ENCODE measurements around the gene FAM153A.
"Not testable (repeated sequence)": the region's sequence is repeated elsewhere in the genome, so short reads cannot be mapped to it uniquely, and the experiment has no call there.

Gene FAM153A

DNA sequence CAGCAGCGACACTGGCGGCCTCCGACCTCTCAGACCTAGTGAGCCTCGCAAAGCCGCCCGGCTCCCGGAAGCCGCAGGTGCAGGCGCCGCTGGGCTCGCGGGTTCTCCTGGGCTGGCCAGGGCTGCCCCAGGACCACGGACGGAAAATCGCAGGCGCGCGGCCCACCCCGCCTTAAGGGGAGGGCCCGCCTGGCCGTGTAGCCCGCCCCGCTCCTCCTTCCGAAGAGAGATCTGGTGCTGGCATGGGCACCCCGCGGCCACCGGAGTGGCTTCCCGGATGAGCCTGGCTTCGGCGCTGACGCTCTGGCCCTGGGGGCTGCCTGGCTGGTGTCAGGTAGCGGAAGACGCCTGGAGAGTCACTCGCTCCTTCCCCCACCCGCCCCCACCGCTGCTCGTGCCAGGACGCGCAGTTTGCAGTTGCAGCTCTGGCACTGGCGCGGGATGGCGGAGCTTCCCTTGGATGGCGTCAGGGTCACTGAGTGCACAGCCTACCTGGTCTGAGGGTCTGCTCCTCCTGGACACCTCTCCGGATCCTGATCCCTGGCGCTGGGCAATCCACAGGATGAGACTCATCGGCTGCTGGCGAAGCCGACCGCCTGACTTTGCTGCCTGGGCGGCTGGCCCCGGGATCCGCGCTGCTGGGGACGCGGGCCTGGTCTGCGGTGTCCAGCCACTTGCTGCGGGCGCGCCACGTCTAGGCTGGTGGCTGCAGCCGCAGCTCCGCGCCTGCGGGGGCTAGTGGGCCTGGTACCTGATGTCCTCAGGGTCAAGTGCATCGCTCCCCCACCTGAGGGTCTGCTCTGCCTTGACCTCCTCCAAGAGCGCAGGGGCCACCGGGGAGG lies at the start of gene FAM153A:
FAM153A (minus strand) TSS at position 108 of the 842 bp plus-strand sequence.
- DNase-seq (ENCODE audit: low read depth, low spot score): not testable (repeated sequence)

GRCh38 chr5:177832287-177832686 lies 49.6 kb upstream of the FAM153A start:
- DNase-seq (ENCODE audit: low read depth, low spot score): not testable (repeated sequence)

DNA sequence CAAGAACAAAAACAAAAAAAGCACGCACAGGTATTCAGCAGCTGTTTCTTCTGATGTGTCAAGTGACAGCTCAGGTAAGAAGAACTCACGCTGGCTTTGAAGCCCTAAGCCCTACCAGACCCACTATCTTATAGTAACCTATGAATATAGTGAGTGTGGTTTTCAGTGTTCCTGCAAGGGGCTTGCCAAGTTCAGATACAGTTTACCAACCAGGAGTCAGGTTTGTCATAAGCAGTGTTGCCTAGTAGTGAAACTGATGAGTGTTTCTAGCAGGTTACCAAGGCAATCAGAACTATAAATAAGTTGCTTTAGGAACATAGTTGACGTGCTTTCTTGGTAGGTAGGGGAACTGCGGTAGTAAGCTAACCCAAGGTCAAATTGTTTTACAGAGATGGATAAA lies 43.4 kb upstream of the FAM153A start:
- not testable (repeated sequence) for DNase-seq (ENCODE audit: low read depth, low spot score)

- DNase-seq (ENCODE audit: low read depth, low spot score): not testable (repeated sequence)
Observed at GRCh38 chr5:177824776-177825175, 42.1 kb upstream of the FAM153A start.

GRCh38 chr5:177822489-177822888 lies 39.8 kb upstream of the FAM153A start:
- DNase-seq (ENCODE audit: low read depth, low spot score): not testable (repeated sequence)

- not testable (repeated sequence) for DNase-seq (ENCODE audit: low read depth, low spot score)
Observed at GRCh38 chr5:177819664-177820063, 37.0 kb upstream of the FAM153A start.

DNA sequence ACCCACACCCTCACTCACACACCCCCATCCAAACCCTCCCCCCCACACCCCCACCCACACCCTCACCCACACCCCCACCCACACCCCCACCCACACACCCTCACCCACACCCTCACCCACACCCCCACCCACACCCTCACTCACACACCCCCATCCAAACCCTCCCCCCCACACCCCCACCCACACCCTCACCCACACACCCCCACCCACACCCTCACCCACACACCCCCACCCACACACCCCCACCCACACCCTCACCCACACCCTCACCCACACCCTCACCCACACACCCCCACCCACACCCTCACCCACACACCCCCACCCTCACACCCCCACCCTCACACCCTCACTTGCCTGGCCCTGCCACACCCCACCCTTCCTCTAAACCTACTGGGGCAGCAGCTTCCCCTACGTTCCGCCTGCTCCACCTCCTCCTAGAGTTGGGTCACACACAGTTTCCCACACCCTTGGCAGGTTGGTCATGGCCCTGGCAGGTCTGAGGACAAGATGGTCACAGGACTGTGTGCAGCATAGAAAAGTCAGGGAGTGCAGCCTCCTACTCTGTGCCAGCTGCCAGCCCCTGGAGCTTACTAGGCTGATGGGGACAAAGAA lies 30.2 kb upstream of the FAM153A start:
- not testable (repeated sequence) for DNase-seq (ENCODE audit: low read depth, low spot score)

- DNase-seq (ENCODE audit: low read depth, low spot score): not testable (repeated sequence)
Observed at GRCh38 chr5:177812160-177812743, 29.6 kb upstream of the FAM153A start.

DNA sequence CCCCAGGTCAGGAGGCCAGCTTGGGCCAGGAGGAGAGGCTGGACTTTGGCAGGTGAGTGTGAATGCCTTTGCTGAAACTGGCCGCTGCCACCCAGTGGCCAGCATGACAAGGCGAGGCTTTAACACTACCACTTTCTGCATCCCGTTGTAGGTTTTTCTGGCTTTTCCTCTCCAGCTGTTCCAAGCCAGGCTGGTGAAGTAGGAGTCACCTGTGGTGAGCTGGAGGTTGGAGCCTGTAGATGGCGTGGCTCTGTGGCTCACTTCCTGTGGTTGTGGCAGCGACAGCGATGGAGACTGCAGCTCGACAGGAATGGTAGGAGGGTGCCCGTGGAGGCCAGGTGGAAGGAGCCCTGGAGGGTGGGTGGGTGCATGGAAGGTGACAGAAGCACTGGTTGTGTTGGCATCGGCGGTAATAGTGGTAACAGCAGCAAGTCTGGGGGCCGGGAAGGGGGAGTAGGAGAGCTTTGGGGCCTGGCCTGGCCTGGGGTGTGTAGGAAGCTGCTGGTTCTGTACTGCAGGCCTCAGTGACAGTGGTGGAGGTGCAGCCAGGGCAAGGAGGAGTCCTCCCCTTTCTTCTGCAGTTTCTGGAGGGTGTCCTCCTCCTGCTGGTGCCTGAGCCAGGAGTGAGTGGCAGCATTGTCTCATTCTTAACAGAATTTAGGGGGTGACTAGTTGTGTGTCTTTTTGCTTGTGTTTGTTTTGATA lies 26.7 kb upstream of the FAM153A start:
- not testable (repeated sequence) for DNase-seq (ENCODE audit: low read depth, low spot score)

GRCh38 chr5:177808420-177808819 lies 25.7 kb upstream of the FAM153A start:
- not testable (repeated sequence) for DNase-seq (ENCODE audit: low read depth, low spot score)

DNA sequence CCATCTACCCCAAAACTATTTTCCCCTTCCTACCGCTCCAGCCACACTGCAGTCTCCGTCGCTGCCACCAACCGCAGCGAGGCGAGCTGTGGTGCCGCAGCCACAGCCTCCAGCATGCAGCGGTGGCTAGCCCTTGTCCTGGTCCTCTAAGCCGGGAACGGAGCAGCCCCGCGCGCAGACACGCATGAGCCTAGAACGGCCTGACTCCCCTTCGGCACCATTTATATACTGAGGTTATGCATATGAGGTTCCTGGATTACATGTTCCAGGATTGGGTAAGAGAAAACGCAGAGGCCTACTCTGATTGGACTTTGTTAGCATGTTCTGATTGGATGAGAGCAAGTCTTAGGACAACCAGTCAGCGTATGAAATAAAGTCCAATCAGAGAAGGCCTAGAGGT lies 24.6 kb upstream of the FAM153A start:
- DNase-seq (ENCODE audit: low read depth, low spot score): not testable (repeated sequence)

DNA sequence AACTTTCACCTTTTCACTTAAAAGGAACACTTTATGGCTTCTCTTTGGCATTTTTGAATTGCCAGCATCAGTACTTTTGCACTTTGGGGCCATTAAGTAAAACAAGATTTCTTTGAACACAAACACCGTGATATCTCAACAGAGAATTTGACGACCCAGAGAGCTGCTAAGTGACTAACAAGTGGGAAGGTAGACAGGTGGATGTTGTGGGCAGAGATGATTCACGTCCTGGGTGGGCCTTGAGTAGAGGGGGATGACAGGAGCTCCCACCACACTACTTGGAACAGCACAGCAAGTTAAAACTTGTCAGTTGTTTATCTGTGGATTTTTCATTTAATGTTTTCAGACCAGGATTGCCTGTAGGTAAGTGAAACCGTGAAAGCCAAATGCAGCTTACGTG lies 18.7 kb upstream of the FAM153A start:
- peak; percentile 14 for DNase-seq (ENCODE audit: low read depth, low spot score)

DNA sequence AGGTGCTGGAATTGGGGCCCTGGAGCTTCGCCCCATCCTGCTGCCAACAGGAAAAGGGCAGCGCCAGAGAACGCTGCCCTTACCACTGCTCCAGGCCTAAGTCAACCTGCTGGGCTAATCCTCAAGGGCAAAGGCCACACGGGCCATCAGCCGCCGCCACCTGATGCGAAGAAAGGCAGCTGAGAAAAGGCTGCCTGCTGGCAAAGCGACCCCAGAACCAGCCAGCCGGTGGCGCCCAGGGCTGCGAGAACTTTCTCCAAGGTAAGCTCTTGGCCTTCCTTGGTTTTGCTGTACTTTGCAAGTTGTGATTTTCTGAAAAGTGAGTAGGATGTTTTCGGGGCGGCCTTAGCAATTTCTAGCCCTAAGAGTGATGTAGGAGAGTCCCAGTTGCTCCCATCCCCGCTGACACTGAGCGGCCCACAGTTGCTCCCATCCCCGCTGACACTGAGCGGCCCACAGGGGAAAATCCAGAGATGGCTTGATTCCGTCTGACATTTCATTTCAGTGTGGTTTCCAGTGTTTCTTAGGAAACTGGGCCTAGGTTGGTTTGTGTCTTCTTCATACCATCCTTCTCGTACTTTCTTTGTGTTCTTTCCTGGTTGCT lies 15.6 kb upstream of the FAM153A start:
- not testable (repeated sequence) for DNase-seq (ENCODE audit: low read depth, low spot score)

GRCh38 chr5:177793272-177793671 lies 10.6 kb upstream of the FAM153A start:
- DNase-seq (ENCODE audit: low read depth, low spot score): not testable (repeated sequence)

GRCh38 chr5:177791649-177792048 lies 8.9 kb upstream of the FAM153A start:
- DNase-seq (ENCODE audit: low read depth, low spot score): not testable (repeated sequence)

DNA sequence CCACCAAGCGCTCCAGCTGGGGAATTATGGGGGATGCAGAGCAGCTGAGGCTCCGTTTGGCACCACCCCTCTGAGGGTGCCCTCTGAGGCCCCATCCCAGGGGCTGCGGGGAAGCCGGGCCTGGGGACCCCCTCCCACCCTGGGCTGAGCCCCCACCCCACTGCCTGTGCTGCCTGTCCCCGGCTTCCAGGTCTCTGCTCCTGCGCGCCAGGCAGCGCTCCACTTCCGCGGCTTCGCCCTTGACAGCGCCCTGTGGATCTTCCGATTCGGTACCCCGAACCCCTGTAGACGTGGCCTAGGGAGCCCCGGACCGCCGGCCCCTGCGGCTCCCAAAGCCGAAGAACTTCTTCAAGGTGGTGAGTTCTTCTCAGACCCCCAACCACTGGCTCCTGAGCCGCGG lies 530 bp downstream of the FAM153A start:
- not testable (repeated sequence) for DNase-seq (ENCODE audit: low read depth, low spot score)

DNA sequence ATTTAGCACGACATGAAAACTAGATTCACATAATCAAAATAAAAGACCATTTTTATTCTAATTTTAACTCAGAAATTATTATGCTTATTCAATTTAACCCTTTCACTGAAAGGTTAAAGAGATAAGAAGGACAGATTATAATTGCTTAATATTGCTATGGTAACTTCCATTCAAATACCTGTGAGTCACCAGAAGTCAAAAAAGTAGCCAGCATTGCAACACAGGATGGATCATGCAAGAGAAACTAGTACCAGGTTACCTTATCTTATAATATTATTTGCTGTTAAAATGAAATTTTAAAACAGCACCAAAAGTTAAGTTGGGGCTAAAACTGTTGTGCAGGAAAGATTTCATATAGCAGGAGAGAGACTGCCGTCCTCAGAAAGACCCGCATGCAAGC lies 11.5 kb downstream of the FAM153A start:
- not testable (repeated sequence) for DNase-seq (ENCODE audit: low read depth, low spot score)

DNA sequence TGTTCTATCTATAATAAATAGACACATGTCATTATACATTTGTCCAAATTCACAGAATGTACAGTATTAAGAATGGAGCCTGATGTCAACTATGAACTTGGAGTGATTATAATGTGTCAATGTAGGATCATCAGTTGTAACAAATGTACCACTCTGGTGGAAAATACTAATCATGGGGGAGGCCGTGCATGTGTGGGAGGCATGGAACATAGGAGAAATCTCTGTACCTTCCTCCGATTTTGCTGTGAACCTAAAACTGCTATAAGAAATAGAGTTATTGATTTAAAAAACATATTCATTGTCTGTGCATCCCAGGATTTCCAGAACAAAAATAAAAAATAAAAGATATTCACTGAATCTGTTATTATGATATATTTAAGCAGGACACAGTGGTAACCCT lies 12.1 kb downstream of the FAM153A start:
- not testable (repeated sequence) for DNase-seq (ENCODE audit: low read depth, low spot score)

GRCh38 chr5:177763737-177764508 lies 18.8 kb downstream of the FAM153A start:
- not testable (repeated sequence) for DNase-seq (ENCODE audit: low read depth, low spot score)

DNA sequence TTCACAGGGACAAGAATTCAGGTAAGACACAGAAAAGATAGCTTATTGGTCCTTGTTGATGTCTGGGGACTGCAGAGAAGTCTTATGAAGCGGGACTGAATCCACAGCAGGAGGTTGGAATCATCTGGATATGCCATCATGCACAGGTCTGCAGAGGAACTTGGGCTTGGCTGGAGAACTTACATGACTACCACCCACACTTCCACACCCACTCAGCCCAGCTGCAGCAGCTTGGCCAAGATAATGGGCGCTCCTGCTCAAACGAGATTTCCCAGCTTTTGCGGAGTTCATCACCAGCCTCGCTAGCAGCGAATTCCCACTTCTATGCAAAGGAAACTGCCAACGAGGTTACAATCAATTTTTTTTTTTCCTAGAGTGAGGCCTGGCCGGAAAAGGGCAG lies 21.7 kb downstream of the FAM153A start:
- not testable (repeated sequence) for DNase-seq (ENCODE audit: low read depth, low spot score)

DNA sequence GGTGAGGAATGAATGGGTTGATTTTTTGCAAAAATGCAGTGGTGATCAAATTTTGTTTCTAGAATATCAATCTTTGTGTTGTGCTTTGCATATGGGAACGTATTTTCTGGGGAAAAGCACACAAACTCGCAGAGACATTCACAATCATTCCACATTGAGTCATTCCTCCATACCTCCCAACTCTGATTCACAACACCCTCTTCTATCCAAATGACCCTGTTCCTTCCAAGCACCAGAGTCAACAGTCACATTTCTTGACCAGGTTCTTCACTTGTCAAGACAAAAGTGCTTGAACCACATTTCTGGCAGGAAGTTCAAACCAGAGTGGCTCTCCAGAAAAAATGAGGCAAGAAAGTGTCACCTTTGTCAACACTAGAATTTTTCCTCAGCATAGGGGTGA lies 35.3 kb downstream of the FAM153A start:
- DNase-seq (ENCODE audit: low read depth, low spot score): not testable (repeated sequence)
